Iris pigment epithelial cell (primary cell): ENCODE results near the gene MXD4.

Experiments used
- DNase-seq: peaks from one replicate; pipeline ENCODE4 v3.0.0-alpha.2; 2011; ENCODE audit warnings: low read depth

The MXD4 gene

GRCh38 chr4:2262145-2262943, 435 bp upstream of the MXD4 start:
- DNase-seq, result peak; percentile 100

- DNase-seq, result peak; percentile 51
Observed at GRCh38 chr4:2261110-2261852, 628 bp downstream of the MXD4 start.

- DNase-seq, result no peak
Observed at GRCh38 chr4:2260344-2261109, 1.4 kb downstream of the MXD4 start.

GRCh38 chr4:2259541-2260343, 2.2 kb downstream of the MXD4 start:
- no peak for DNase-seq

- DNase-seq, result no peak
Observed at GRCh38 chr4:2259036-2259540, 2.8 kb downstream of the MXD4 start.

- DNase-seq, result no peak
Observed at GRCh38 chr4:2258091-2259035, 3.5 kb downstream of the MXD4 start.

GRCh38 chr4:2257361-2258081, 4.4 kb downstream of the MXD4 start:
- DNase-seq, result no peak

GRCh38 chr4:2256781-2257191, 5.1 kb downstream of the MXD4 start:
- DNase-seq, result no peak

GRCh38 chr4:2256156-2256731, 5.7 kb downstream of the MXD4 start:
- DNase-seq, result no peak

- DNase-seq, result peak; percentile 45
Observed at GRCh38 chr4:2255501-2256155, 6.3 kb downstream of the MXD4 start.

GRCh38 chr4:2254665-2255500, 7.0 kb downstream of the MXD4 start:
- no peak for DNase-seq

- no peak for DNase-seq
Observed at GRCh38 chr4:2253160-2254084, 8.5 kb downstream of the MXD4 start.

GRCh38 chr4:2252530-2253091, 9.3 kb downstream of the MXD4 start:
- DNase-seq, result no peak

- DNase-seq, result no peak
Observed at GRCh38 chr4:2251795-2252529, 9.9 kb downstream of the MXD4 start.

GRCh38 chr4:2251073-2251794, 10.7 kb downstream of the MXD4 start:
- no peak for DNase-seq
